Measurements from ENCODE around the gene ERVK3-1.

GRCh38 chr19:58305932-58306323 is 751 bp downstream of the ERVK3-1 start:
- TF ChIP-seq CTCF (IDR thresholded peaks at IDR 0.05) = no peak
- no peak for TF ChIP-seq POLR2A (IDR thresholded peaks at IDR 0.05)
